Uterine smooth muscle cell (primary cell): Measurements from ENCODE around the gene MPV17L2. TPM values are rescaled to one million over a fixed set of nuclear protein-coding genes. Genes with fewer than 3 reads are reported as not detected.

ENCODE experiments used
- total RNA-seq: library from RNA; depleted of rRNA; stranded (reverse); fragments of >200 nt; gene quantifications from 2 replicates; pipeline ENCODE4 v1.2.3, GENCODE V29; 2014

MPV17L2 gene
- 11.6 and 20.9 TPM in 2 replicates for total RNA-seq

DNA sequence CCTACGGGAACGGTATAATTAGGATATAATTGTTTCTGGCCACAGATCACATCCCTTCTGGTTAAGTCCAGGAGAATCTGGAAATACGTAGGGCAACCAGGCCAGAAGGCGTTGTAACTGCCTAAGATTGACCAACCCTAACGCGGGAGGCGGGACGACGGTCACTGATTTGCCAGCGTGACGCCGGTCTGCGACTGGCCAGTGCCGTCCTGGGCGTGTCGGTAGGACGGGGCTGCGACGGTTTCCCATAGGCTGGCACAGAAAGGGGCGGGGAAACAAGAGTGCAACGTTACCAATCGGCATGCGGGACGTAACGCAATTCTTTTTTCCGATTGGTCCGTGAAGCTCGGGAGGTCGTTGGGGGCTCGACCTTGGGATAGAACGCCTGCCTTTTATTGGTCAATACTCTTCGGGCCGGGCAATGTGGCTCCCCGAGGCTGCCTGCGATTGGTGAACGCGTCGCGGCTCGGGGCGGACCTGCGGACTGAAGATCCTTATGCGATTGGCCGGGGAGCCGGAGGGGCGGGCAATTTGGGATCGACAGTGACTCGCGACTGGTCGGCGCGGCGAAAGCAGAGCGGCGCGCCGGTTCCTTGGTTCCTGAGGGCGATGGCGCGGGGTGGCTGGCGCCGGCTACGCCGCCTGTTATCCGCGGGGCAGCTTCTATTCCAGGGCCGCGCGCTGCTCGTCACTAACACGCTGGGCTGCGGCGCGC lies at the start of gene MPV17L2:
Gene MPV17L2, plus strand, starts transcription at position 546 of the 715 bp plus-strand sequence. Its CDS starts 64 bp downstream, at position 610.

DNA sequence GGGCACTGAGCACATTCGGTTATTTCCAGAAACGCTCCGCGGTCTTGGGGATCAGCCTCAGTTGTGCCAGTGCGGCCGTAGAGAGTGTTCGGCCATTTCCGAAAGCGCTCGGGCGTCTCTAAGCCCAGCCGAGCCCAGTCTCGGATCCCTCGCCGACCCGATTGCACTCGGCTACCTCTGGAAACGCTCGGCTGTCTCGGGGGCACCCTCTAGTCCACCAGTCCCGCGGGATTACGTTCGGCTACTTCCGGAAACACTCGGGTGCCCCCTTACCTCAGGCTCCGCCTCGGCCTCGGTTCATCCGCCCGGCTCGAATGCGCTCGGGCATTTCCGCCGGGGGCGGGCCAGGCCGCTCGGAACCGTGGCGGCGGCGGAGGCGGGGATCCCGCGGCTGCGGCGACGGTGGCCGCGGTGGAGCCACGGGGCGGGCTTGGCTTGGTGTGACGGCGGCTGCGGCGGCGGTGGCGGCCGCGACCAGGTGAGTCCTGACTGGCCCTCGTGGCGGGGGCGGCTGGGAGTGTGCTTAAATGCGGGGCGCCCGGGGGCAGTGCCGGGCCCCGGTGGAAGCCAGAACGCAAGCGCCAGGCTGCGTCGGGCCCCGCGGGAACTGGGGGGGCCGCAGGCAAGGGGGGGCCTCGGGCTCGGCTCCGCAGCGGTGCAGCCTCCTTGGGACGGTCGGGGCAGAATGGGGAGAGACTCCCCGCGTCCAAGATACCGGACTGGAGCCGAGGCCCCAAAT lies 40.0 kb upstream of the MPV17L2 start, which contains the start of gene PIK3R2:
Gene PIK3R2, plus strand, starts transcription at position 347 of the 739 bp plus-strand sequence. CDS start 2,717 bp downstream, outside the sequence.

DNA sequence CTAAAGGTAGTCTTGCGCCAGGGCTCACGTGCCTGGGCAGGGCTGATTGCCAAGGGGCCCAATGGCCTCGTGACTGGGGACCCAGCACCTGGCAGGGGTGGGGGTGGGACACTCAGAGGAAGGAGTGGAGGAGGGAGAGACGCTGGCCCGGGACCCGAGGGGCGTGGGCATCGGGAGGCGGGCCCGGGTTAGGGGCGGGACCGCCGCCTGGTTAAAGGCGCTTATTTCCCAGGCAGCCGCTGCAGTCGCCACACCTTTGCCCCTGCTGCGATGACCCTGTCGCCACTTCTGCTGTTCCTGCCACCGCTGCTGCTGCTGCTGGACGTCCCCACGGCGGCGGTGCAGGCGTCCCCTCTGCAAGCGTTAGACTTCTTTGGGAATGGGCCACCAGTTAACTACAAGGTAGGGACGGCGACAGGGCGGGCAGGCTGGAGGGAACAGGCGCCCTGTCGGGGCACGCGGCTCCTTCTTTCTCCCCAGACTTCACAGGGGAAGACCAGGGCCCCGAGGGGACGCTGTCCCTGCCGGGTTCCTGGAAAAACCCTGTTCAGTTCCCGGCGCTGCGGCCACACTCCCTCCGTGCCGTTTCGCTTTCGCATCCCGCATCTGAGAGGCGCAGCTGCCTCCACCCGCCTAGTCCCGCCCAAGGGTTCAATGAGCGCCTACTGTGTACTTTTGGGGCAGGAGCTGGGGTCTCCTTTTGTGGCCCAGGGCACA lies 19.3 kb upstream of the MPV17L2 start, which contains the start of gene IFI30:
Gene IFI30, plus strand, starts transcription at position 242 of the 717 bp plus-strand sequence. Its CDS starts 29 bp downstream, at position 271.

DNA sequence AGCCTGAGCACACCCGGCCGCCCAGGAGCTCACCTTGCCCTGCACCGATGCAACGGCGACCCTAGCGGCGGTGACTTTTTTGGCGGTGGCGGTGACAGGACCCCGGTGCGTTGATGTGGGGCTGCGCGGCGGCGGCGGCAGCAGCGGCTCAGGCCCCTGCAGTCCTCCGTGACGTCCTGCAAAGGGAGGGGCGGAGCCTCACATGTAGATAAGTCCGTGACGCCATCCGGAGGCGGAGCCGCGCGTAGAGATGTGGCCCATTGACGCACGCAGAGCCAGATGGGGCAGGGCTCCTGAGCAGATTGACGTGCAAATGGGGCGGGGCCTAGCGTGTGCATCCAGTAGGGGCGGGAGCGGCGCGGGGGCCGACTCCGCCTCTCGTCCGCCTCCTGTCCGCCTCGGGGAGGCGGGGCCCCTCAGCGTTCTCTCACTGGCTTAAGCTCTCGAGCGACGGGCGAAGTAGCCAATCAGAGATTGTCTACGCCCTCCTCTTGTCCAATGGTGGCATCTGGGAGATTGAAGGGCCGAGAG lies 10.9 kb downstream of the MPV17L2 start, which contains the start of gene RAB3A:
Gene RAB3A, minus strand, starts transcription at position 180 of the 531 bp plus-strand sequence. CDS start 1,302 bp downstream, outside the sequence.

DNA sequence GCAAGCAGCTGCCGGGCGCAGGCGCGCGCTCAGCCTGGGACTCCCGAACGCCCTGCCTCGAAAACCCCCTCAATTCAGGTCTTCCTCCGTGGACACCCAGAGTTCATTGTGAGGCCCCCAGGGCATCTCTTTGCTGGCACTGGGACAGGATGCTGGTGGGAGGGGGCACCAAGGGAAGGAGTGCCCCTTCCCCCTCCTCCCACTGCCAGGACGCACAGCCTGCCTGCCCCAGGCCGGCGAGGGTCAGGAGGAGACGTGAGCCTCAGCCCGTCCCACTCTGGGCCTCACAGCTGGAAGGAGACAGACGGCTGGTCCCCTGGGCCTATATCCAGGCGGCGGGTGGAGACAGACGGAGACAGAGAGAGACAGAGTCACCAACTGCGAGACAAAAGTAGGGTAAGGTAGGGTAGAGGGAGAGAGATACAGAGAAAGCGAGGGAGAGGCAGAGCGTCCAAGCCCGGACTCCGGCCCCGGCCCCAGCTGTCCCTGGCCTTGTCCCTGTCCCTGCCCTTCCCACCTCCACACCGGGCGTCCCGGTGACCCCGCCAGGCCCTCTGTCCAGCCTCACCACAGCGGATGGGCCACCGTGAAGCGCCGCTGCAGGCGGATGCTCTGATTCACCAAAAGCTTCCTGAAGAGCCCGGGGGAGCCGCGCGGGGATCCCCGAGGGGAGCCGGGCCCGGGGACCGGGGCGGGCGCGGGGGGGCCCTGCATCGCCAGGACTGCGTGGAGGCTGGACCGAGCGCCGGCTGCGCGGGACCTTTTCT lies 32.9 kb downstream of the MPV17L2 start, which contains the start of gene PDE4C:
Gene PDE4C, minus strand, starts transcription at position 737 of the 767 bp plus-strand sequence. Its CDS starts 23 bp downstream, at position 714.

Other genes with a start within 250 kb of the MPV17L2 start
- under 0.01 and 0.11 TPM in 2 replicates for gene KCNN1, start 226.1 kb upstream of the MPV17L2 start, total RNA-seq
- gene ARRDC2, start 185.0 kb upstream of the MPV17L2 start, total RNA-seq: 6.2 and 7.7 TPM in 2 replicates
- not detected in 2 replicates for gene IL12RB1, start 106.3 kb upstream of the MPV17L2 start, total RNA-seq
- gene MAST3, start 95.4 kb upstream of the MPV17L2 start, total RNA-seq: 1.2 and 2.7 TPM in 2 replicates
- 8.7 and 15.7 TPM in 2 replicates for gene PIK3R2, start 40.1 kb upstream of the MPV17L2 start, total RNA-seq
- gene IFI30, start 19.4 kb upstream of the MPV17L2 start, total RNA-seq: 0.87 and 2.3 TPM in 2 replicates
- gene RAB3A, start 10.8 kb downstream of the MPV17L2 start, total RNA-seq: 0.89 and 1.5 TPM in 2 replicates
- gene PDE4C, start 33.2 kb downstream of the MPV17L2 start, total RNA-seq: under 0.01 and 0.44 TPM in 2 replicates
- 0.44 and 0.50 TPM in 2 replicates for gene IQCN, start 81.2 kb downstream of the MPV17L2 start, total RNA-seq
- 136 and 174 TPM in 2 replicates for gene JUND, start 88.4 kb downstream of the MPV17L2 start, total RNA-seq
- 122 and 207 TPM in 2 replicates for gene LSM4, start 129.9 kb downstream of the MPV17L2 start, total RNA-seq
- gene PGPEP1, start 147.4 kb downstream of the MPV17L2 start, total RNA-seq: 24.0 and 50.5 TPM in 2 replicates
- gene GDF15, start 192.9 kb downstream of the MPV17L2 start, total RNA-seq: 82.9 and 265 TPM in 2 replicates
- 0.11 and 0.25 TPM in 2 replicates for gene LRRC25, start 204.4 kb downstream of the MPV17L2 start, total RNA-seq
- 63.0 and 65.4 TPM in 2 replicates for gene SSBP4, start 226.2 kb downstream of the MPV17L2 start, total RNA-seq
- gene ISYNA1, start 244.9 kb downstream of the MPV17L2 start, total RNA-seq: 10.7 and 27.7 TPM in 2 replicates